Sigmoid colon (tissue), 4 donors: ENCODE measurements around the gene DHRS3.

Source experiments
- CTCF ChIP-seq, 4 experiments: fragments of 450-650 bp in 3 of 4; fragments of 200-600 bp in 1 of 4; IDR thresholded peaks; one replicate each; pipeline ENCODE4 v1.5.1; 2016 to 2019; ENCODE audit warnings: antibody characterized with exemption in 4 of 4, mild to moderate bottlenecking in 3 of 4, moderate library complexity in 2 of 4
- EP300 ChIP-seq, 4 donors: sonication (generic); formaldehyde crosslinking; IDR thresholded peaks; one replicate each; pipeline ENCODE4 v1.6.1; 2017; ENCODE audit warnings: antibody characterized with exemption in 4 of 4
- POLR2AphosphoS5 ChIP-seq, 4 donors: sonication (generic); formaldehyde crosslinking; IDR thresholded peaks; one replicate each; pipeline ENCODE4 v1.6.1; 2017; ENCODE audit warnings: antibody characterized with exemption in 4 of 4

GRCh38 chr1:12531179-12531499, 86.9 kb downstream of the DHRS3 start:
- TF ChIP-seq CTCF (IDR thresholded peaks at IDR 0.05) (no peak), POLR2AphosphoS5 (IDR thresholded peaks at IDR 0.05) (no peak), EP300 (IDR thresholded peaks at IDR 0.05) (no peak)
